Gastroesophageal sphincter (tissue), 3 donors: ENCODE results near the gene HDAC8.

Source experiments
- CTCF ChIP-seq, 4 experiments: fragments of 200-600 bp in 2 of 4; fragments of 450-650 bp in 2 of 4; sonication (generic) in 1 of 4; IDR thresholded peaks; one replicate each; pipeline ENCODE4 v1.5.1; 2017 to 2019; ENCODE audit warnings: antibody characterized with exemption in 4 of 4, mild to moderate bottlenecking in 2 of 4, moderate library complexity in 2 of 4
- POLR2A ChIP-seq, 2 donors: fragments of 450-650 bp; IDR thresholded peaks; one replicate each; pipeline ENCODE4 v1.6.1; 2017; ENCODE audit warnings: antibody characterized with exemption in 2 of 2, mild to moderate bottlenecking in 2 of 2, moderate library complexity in 1 of 2
- POLR2AphosphoS5 ChIP-seq: sonication (generic); formaldehyde crosslinking; IDR thresholded peaks from one replicate; pipeline ENCODE4 v1.6.1; 2017; ENCODE audit warnings: antibody characterized with exemption

DNA sequence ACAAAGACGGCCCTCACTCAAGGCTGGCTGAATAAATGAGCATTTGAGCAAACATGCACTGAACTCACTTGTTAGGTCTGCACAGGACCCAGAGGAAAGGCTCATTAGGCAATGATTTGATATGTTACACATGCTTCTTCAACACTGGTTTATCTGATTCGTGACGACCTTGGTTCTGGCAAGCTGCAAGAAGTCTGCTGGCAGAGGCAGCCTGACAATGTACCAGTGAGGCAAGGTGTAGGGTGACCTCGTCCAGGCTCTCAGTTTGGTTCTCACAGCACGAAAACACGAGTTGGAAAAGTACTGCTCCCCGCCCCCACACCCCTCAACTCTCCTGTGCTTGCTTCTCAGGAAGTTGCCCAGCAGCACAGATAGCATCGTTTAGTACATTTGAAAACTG, 203.8 kb downstream of the HDAC8 start:
- no peak for TF ChIP-seq CTCF (IDR thresholded peaks at IDR 0.05)
- no peak for TF ChIP-seq POLR2A (IDR thresholded peaks at IDR 0.05)
- TF ChIP-seq POLR2AphosphoS5, result no peak
